Measurements from ENCODE around the gene HACE1. TPM values are rescaled to one million over a fixed set of nuclear protein-coding genes. Genes with fewer than 3 reads are reported as not detected.

HACE1 gene
- total RNA-seq, 1 donor from 2014 or later, result 48.5 TPM

DNA sequence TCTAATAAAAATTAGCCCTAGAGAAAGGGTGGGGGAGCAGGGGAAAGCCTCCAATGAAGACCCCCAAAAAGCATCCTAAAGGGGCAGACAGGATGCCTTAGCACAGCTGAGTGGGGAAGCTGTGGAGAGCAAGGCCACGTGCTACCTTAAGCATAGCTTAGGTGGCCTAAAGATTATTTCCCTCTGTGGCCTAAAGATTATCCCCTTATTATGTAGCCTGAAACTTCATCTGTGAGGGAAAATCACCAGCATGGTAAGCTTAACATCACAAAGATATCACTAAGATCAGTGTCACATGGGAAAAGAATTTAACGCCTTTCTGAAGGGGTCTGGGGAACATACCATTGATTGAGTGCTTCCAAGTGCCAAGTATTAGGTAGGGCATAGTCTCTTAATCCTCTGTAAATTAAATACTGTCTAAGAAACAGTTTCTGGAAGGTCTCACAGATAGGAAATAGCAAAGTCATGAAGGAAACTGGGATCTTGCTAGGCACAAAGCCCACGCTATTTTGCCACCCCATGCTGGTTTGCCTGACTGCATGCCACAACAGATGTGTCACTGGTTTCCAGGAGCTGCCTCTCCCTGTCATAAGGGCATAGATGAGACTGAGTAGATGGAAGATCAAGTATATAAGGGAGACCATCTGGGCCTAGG, 170.0 kb downstream of the HACE1 start:
- FAIRE-seq, result no peak
- DNase-seq (ENCODE audit: low spot score in 2 of 2), result no peak

DNA sequence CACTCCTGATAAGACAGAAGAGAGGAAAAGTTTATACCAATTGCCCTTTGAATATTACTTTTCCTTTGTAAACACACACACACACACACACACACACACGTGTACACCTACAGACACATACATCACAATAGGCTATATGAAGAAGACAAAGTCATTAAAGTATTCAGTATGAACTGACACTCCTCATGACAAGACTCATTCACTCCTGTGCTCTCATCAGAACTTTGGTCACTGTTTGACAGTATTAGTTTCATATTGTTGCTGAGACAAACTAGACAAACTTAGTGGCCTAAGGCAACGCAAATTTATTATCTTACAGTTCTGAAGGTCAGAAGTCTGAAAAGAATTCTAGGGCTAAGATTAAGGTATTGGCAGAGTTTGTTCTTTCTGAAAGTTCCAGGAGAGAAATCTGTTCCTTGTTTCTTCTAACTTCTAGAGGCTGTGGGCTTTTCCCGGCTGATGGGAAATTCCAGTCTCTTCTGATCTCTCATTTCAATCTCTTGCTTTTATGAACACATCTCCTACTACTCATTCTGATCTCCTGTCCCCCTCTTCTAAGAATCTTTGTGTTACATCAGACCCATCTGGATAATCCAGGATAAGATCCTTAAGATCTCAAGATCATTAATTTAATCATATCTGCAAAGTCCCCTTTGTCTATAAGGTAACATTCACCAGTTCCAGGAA, 171.3 kb downstream of the HACE1 start:
- FAIRE-seq, result no peak
- DNase-seq (ENCODE audit: low spot score in 2 of 2), result no peak

DNA sequence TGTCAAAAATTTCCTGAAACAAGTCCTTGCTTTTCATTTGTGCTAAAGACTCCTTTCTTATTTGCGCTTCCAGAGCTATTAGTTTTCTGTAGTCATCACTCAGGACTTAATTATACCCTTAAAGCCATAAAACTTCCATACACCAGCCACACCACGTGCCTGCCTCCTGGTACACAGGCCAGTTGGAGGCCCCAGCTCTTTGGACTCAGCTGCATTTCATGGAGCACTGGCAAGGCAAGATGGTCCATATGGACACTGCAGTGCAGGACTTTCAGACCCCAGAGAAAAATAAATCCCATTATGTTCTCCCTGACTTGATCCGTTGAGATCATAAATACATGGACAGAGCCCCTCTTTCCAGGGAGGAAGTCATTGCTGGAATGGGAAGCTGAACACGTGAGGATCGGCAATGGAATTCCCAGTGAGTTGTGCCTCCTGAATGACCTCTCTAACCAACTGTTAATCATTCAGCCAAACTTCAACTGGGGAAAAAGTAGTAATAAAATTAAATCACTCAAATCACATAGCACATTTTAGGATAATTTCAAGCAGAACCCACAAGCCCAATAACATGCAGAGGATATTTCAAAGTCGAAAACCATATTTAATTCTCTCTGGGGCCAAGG, 173.1 kb downstream of the HACE1 start:
- DNase-seq (ENCODE audit: low spot score in 2 of 2), result no peak

DNA sequence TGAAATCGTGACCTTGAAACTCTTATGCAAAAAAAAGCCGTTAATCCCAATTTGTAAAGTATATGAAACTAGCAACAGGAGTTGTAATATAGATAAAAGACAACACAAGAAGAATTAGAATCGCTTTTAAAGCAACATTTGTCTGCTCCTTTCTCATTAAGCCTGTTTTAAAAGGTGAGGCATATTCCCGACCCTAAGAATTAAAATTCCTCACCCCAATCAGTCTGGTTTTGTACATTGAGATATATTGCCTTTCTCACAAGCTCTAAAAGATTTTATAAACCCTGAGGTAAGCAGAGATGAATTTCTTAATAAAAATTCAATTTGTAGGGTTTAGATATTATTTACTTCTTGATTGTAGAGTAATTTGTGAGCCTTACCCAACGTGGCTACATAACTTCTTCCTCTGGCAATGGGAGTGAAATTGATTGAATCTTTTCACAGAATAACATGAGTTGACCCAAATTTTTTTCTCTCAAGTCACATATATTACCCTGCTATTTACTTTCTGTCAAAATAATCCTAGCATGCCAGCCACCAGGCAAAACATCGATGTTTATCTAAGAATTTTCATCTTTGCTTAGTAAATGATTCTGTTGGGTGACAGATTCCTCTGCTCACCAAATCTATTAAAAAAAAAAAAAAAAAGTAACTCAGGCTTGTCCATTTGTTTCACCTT, 173.7 kb downstream of the HACE1 start:
- FAIRE-seq (no peak), DNase-seq (ENCODE audit: low spot score in 2 of 2) (no peak)

More for the DNA sequence above, 173.1 kb downstream of the HACE1 start:
- FAIRE-seq, result no peak

DNA sequence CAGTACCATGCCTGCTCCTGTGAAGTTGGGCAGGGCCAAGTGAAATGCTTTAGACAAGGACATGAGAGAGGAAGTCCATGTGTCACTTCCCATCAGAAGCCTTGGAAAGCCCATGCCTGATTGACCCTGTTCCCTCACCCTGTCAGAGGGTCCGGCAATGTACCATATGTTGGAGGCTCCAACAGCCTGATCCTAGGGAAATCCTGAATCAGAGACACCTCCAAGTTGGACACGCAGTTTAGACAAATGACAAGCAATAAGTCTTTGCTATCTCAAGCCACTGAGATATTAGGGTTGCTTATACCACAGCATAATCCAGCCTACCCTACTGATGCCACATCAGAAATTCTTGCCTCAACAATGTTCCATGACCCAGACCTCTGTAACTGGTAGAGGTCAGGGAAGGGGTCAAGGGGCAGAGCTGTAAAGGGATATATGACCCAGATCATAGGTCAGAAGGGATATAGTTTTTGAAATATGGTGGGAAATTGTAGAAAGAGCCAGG, 174.8 kb downstream of the HACE1 start:
- DNase-seq (ENCODE audit: low spot score in 2 of 2) (no peak), FAIRE-seq (no peak)

DNA sequence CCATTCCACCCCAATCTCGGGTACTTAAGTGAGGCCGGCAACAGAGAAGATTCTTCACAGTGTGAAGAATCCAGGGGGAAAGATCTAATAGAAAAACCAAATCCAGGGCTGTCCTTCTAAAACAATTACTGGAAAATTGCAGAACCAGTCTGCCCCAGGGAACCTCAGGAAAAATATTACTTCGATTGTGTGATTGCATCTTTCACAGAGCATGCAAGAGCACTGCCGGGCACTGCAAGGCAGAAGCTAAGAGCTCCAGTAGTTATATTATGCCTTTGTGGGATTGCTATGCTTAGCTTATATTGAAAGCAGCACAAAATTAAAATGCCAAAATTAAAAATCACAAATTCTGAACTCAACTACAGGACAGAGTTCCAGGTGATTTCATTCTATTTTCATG, 175.9 kb downstream of the HACE1 start:
- FAIRE-seq (no peak), DNase-seq (ENCODE audit: low spot score in 2 of 2) (no peak)

DNA sequence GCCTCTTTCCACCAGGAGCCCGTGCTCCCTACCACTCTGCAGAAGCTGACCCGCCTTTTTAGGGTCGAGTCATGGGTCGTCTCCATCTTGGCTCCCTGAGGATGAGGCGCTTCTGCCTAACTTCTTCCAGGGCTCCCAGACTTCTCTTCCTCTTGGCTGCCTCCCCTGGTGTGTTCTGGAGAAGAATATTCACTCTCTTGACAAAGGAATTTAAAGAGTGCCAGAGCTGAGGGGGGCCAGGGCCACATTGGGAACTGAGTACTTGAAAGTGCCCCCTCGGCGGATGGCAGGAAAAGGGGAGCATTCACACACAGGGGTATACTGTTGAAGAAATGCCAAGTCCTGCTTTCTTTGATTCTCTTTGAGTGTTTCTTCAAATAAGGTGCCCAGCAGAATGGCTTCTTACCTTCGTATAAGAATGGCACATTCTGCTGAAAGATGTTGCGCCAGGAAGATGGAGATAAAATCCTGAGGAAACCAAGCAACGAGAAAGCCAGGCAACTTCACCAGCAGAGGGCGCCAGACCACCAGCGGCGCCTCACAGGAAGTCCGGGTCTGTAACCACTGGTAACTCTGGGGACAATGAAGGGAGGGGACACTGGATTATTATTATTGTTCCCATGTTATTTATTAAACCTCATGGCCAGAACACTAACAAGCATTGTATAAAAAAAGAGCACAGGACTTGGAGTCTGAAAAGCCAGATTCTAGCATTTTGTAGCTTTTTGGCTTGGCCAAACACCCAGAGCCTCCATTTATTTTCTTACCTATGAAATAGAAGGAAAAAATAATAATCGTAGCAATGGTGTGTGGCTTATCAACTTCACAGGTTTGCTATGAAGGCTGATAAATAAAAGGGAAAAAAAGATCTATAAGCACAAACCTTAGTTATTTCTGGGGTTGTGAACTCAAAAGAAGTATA, 176.7 kb downstream of the HACE1 start:
- DNase-seq (ENCODE audit: low spot score in 2 of 2) (no peak), FAIRE-seq (no peak)

DNA sequence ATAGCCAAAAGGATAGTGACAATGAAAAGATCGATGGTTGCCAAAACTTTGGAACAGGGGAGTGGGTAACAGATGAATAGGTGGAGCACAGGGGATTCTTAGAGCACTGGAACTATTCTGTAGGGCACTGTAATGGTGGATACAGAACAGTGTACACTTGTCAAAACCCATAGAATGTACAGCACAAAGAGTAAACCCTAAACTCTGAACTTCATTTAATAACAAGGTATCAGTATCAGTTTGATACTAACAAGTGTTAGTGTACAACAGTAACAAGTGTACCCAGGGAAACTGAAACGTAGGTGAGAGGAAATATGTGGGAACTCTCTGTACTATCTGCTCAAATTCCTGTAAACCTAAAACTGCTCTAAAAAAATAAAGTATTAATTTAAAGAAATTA, 179.2 kb downstream of the HACE1 start:
- DNase-seq (ENCODE audit: low spot score in 2 of 2), result no peak
- no peak for FAIRE-seq

DNA sequence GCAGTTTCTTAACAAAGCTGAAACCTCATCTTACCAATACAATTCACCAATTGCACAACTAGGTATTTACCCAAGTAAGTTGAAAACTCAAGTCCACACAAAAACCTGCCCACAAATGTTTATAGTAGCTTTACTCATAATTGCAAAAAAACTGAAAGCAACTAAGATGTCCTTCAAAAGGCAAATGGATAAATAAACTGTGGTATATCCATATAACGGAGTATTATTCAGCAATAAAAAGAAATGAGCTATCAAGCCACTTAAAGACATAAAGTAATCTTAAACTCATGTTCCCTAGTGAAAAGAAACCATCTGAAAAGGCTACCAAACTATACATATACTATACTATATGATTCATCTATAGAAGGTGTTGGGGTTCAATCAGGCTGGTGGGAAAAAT, 179.7 kb downstream of the HACE1 start:
- DNase-seq (ENCODE audit: low spot score in 2 of 2), result no peak
- FAIRE-seq, result no peak

Small RNAs within 50 kb of the gene (small RNA-seq; reads per million reads assigned to genes)
- gene RNU6-897P, result not detected

Other genes with a start within 250 kb of the HACE1 start
- 0.41 TPM for gene LIN28B, start 97.2 kb upstream of the HACE1 start, total RNA-seq